Activated CD4-positive, CD25-positive, alpha-beta regulatory T cell treated with anti-CD3 and anti-CD28 coated beads, Interleukin-2, amount 50 U/mL, for 16 hours (primary cell): ENCODE data around the gene ZNF689.
"Not testable (repeated sequence)": the region's sequence is repeated elsewhere in the genome, so short reads cannot be mapped to it uniquely, and the experiment has no call there.

Experiments
- DNase-seq: peaks from one replicate; pipeline ENCODE4 v3.0.0-alpha.2; 2020; ENCODE audit warnings: low read depth, low spot score

Gene ZNF689

DNA sequence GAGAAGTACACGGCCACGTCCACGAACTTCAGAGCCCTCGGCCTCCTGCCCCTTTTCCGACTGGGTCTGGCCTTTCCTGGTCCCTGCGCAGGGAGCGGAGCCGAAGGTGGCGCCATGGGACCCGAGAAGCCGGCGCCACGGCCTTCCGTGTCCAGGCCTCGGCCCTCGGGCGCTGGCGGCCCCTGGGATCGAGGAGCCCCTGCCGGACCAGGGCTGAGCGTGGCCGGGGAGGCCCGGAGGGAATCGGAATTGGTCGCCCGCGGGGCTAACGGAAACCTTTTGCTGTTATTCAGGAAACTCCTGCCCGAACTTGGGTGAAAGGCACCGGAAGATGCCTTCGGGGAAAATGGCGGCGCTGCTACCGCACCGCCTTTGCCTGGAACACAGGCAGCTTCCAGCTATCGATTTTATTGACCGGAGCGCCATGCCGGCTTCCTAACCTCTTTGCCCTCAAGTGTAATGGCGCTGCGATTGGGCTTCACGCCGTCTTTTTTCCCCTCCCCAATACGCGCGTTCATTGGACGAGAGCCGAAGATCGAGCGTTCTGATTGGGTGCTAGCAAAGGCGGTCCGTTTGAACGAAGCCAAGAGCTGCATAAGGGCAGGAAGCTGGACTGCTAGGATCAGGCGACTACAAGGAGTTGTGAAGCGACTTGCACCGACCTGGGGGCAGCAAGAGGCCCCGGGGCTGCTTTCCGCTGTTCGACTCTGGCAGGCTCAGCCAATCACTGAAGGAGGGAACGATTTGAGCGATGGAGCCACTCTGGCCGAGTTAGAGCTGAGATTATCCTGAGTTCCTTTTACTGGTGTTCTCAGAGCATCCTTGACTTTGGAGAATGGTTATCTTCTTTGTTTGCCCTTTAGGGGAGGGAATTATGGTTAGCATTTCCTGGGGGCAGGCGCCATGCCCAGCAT, at the start of gene ZNF689:
Gene ZNF689, minus strand, starts transcription at position 464 of the 914 bp plus-strand sequence. Its CDS starts 348 bp downstream, at position 116.
- peak; percentile 91 for DNase-seq

DNA sequence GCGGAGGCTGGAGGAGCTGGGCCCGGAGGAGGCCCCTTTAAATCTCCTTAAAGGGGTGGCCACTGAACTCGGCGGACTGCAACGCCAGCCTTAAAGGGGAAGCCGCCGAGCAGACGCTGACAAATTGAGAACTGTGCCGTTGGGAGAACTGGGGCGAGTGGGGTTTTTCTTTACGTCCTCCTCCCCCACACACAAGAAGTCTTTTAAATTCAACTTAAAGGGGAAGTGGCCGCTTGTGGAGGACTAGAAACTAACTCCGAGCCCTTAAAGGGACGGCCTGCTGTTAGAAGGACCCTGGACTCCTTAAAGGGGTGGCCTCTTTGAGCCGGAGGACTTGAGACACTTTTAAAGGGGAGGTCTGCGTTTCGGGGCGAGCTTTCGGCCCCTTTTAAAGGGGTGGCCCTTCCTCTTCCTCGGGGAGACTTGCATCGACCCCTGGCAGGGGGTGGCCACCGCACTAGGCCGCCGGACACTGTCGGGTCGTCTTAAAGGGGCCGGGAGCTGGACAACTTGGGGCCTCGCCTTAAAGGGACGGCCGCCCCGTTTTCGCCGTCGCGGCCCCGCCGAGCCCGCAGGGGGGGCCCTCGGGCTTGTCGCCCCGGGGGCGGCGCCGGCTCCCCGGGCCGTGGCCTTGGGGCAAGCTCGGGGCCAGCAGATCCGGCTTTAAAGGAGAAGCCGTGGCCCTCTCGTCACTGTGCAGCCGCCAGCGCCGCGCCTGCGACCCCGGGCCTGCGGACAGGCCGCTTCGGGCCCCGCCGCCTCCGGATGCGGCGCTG, 48.7 kb upstream of the ZNF689 start:
- DNase-seq, result no peak

DNA sequence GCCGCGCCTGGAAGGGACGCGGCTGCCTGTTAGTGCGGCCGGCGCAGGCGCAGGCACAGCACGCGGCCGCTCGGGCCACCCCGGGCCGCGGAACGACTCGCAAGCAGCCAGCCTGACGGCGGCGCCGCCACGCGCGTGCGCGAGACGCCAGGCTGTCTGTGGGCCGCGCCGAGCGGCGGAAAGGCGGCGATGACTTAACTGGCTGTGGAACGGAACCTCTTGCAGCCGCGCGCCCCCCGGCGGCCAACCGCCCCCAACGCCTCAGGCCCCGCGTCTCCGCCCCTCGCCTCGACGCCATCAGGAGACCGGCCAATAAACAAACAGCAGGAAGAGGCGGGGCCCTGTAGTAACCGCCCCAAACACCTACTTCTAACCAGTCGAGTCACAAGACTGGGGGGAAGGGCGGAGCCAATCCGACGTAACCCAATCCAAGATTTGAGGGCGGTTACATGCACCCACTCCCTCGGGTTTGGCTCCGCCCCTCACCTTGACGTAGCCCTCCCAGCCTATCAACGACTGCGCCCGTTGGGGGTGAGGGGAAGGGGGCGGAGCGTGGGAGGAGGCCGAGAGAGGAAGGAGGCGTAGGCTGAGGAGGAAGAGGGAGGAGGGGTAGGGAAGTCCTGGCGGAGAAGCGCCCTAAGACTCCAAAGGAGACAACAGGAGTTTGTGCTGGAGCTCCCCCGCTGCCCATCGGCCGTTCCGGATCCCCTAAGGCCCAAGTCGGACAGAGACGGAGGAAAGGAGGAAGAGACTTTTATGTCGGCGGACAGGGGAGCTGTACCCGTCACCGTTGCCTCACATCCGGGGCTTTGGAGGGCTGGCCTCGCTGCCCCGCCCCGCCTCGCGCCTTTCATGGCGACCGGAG, 47.9 kb upstream of the ZNF689 start, which contains the start of gene FBRS:
Gene FBRS, plus strand, starts transcription at position 566 of the 865 bp plus-strand sequence. CDS start 1,088 bp downstream, outside the sequence.
- peak; percentile 100 for DNase-seq

DNA sequence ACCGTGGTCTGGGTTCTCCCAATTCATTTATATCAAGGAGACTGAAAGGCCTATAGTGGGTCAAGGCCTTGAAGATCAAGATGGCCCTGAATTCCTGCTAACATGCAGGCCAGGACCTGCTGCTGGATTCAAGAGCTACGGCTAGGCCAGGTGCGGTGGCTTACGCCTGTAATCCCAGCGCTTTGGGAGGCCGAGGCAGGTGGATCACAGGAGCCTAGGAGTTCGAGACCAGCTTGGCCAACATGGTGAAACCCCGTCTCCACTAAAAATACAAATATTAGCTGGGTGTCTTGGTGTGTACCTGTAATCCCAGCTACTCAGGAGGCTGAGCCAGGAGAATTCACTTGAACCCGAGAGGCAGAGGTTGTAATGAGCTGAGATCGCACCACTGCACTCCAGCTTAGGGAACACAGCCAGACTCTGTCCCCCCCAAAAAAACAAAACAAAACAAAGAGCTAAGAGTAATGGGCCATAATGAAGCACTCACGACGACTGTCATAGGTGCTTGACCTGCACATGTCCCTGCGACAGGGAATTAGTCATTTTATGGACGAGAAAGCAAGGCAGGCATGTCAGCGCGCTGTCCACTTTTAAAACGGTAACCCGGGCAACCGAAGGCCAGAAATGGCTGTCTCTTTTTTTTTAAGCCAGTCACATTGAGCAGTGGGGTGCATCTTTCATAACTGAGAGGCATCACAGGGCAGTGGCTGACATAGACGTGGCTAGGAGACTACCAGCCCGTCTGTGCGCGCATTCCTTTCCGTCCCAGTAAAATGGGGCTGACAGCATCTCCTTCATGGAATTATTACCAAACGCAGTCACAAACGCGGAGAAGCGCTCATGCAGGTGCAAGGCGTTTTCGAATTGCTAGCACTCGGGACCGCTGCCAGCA, 47.0 kb upstream of the ZNF689 start:
- no peak for DNase-seq

DNA sequence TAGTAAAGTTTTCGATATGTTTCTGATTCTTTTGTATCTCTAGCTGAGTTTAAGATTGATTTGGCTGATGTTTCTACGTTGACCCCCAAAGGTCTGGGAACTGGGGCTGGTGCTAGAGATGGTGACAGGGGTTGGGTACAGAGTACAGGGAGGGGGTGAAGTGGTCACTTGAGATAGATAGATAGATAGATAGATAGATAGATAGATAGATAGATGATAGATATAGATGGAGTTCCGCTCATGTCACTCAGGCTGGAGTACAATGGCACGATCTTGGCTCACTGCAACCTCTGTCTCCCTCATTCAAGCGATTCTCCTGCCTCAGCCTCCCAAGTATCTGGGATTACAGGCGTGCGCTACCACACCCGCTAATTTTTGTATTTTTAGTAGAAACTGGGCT, 46.2 kb upstream of the ZNF689 start:
- DNase-seq, result no peak

DNA sequence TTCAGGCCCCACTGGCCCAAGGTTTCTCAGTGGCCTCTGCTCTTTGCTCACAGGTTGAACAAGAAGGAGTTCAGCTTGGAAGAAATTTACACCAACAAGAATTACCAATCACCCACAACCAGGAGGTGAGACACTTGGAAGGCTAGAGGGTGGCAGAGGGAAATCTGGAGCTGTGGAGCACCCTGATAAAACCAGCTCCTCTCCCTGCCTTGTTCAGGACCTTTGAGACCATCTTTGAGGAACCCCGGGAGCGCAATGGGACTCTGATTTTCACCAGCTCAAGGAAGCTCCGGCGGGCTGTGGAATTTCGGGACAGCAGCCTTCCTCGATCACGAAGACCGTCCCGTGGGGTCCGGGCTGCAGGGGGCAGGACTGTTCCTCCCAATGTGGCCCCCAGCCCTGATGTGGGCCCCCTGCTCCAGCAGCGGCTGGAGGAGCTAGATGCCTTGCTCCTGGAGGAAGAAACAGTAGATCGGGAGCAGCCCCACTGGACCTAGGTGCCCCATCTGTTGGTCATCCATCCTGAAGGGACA, 45.7 kb upstream of the ZNF689 start:
- DNase-seq, result no peak

DNA sequence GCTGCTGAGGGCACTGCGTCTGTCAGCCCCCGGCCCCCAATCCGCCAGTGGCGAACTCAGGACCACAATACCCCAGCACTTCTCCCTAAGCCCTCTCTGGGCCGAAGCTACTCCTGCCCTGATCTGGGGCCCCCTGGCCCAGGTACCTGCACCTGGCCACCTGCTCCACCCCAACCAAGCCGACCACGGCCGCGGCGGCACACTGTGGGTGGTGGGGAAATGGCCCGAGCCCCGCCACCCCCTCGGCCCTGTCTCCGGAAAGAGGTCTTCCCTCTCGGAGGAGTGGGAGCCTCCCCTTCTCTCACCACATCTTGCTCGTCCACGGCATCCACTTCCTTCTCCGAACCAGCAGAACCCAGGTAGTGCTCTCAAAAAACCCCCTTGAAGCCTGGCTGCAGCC, 44.7 kb upstream of the ZNF689 start:
- no peak for DNase-seq

DNA sequence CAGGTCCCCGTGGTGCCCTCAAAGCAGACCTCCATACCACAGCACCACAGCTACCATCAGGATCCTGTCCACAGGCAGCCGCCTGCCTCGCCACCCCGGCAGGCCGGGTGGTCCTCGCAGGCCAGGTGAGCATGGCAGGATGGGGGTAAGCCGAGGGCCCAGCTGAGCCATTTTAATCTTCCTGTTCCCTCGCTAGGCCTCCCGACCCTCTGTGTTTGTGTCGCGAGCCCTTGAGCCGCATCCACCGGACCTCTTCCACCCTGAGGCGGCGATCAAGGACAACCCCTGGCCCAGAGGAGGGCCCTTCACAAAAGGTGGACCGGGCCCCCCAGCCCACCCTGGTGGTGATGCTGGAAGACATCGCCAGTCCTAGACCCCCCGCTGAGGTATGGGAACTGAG, 42.5 kb upstream of the ZNF689 start:
- no peak for DNase-seq

DNA sequence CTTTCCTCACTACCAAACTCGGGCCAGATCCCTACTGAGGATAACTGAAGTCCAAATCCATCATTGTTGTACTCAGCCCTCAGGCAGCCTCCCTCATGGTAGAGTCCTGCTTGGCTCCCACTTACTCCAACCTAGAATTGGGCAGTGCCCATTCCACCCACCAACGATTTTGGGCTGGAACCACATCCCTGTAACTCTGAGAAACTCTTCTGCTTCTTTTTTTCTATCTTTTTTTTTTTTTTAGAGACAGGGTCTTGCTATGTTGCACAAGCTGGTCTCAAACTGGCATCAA, 41.8 kb upstream of the ZNF689 start:
- no peak for DNase-seq

DNA sequence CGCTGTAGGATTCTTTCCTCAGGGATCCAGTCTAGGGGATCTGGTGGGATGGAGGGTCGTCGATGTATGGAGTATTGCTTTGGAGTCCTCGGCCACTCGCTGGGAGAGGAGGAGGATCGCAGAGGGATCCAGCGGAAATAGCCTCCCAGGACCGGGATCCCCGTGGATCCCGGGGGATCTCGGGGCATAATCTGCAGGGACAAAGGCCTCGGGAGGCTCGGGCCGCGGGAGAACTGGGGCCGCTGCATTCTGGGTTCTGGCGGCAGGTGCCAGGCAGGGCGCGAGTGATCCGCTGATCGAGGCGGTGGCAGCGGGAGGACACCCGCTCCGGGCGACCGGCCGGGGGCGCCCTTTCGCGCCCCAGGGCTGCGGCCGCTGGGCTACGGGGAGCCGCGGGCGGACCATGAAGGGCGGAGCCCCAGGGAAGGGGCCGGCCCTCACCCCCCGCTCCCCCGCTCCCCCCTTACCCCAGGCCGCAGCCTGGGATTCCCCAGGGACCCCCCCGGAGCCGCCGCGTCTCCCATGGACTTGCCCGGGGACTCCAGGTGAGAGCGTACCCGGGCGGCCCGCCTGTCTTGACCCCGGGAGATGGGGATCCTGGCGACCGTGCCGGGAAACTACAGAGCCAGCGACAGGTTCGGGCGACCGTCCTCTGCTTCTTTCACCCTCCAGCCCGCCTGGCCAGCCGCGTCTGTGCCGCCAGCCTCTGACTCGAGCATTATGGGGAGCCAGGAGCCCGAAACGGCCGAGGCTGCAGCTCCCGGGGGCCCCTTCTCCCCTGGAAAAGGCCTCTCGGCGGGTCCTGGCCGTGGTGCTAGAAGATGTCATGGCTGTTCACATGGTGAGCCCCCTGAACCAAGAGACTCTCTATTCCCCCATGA, 41.2 kb upstream of the ZNF689 start:
- DNase-seq, result peak; percentile 55

DNA sequence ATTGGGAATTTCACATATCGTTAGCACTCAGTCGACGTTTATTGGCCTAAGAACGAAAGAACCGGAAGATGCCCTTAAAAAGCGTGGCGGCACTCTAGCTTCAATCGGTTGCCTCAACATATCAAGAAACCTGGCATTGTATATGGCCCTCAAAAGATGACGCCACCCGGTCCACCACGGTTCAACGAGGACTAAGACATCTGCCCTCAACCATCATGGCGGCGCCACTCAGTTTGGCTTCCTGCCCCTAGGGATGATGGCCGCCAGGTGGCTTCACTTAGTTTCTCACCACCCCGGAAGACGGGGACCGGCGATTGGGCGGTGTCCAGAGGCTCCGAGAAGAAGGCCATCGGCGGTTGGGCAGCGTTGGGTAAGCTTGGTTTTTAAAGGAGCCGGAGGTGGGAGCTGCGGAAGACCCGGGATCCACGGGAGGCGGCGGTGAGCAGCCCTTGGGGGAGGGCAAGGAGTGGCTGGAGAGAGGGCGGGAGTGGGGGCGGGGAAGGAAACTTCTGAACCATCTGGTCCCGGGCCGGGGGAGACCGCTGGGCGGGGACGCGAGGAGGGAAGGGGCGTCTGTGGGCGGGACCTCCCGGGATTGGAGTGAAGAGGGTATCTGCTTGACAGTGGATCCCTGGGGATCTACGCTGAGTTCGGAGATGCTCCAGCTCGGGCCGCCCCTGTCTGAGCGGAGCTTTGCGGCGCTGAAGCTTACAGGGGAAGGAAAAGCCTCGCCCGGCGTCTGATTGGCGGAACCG, 40.4 kb upstream of the ZNF689 start, which contains the start of gene PRR14:
Gene PRR14, plus strand, starts transcription at position 592 of the 755 bp plus-strand sequence. CDS start 686 bp downstream, outside the sequence.
- peak; percentile 99 for DNase-seq

DNA sequence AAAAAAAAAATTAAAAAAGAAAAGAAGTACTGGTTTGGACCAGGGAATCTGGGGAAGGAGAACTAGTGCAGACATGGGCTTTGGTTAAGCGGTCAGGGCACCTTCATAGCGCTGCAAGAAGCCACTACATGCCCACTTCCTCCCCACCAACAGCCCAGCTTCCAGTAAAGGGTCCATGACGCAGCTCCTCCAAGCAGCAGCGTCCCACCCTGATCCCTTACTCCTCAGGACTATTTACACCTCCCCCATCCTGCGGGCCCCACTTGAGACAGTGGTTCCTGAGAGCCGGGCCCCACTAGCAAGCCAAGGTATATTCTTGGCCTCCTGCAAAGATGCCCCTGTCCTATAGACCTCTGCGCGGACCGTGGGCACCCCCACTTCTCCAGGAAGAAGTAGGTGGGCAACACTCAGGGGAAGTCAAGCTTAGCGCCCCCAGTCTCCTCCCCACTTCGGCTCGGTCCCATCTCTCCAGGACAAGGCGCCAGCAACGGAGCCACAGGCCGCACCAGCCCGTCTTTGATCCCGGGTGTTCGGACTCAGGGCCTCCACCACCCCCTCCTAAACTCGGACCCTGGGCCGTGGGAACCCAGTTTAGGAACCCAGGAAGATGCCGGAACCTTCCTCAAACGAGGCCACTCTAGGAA, 39.7 kb upstream of the ZNF689 start:
- no peak for DNase-seq

DNA sequence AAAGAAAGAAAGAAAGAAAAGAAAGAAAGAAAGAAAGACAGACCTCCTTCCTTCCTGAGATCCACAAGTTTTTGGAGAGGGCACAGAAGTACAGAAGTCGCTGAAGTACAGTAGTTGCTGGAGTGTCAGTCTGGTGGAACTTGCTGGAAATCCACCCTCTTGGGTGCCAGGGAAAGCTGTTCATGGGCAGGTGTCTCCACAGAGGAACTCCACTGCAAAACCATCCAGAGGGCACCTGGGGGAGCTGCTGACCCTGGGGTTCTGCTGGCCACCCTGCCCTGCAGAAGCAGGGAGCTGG, 37.0 kb upstream of the ZNF689 start:
- no peak for DNase-seq

DNA sequence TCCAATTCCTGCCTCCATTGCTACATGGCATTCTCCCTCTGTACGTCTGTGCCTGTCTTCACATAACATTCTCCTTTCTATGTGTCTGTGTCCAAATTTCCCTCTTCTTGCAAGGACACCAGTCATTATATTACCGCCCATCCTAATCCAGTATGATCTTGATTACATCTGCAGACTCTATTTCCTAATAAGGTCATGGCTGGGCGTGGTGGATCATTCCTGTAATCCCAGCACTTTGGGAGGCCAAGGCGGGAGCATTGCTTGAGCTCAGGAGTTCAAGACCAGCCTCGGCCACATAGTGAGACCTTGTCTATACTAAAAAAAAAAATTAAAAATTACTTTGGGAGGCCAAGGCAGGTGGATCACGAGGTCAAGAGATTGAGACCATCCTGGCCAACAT, 35.5 kb upstream of the ZNF689 start:
- no peak for DNase-seq

DNA sequence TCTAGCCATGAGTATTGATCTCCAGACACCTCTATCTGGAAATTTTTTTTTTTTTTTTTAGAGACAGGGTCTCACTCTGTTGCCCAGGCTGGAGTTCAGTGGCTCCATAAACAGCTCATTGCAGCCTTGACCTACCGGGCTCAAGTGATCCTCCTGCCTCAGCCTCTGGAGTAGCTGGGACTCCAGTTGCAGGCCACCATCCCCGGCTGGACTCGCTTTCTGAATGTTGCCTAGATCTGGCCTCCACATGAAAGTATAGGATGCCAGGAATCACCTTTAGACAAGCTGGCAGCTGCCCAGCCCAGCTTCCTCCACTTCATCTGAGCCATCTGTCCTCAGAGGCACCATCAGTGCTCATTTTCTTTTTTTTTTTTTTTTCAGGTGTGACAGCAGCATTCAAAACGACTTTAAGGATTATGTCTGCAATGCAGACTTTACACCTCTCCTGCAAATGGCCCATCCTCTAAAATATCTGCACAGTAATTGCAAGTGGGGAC, 34.2 kb upstream of the ZNF689 start:
- DNase-seq, result no peak

DNA sequence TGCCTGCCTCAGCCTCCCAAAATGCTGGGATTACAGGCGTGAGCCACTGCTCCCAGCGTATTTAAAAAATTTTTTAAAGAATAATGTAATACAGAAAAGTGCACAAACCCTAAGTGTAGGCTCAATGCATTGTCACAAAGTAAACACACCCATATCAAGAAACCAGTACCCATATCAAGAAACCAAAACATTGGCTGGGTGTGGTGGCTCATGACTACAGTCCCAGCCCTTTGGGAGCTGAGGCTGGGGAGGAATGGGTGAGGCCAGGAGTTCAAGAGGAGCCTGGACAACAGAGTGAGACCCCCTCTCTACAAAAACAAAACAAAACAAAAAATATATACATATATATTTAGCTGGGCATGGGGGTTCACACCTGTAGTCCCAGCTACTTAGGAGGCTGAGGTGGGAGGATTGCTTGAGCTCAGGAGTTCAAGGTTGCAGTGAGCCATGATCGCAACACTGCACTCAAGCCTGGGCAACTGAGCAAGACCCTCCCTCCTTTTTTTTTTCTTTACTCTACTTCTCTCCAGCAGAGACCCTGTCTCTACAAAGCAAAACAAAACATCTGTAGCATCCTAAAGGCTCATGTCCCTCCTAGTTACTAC, 31.3 kb upstream of the ZNF689 start:
- no peak for DNase-seq

DNA sequence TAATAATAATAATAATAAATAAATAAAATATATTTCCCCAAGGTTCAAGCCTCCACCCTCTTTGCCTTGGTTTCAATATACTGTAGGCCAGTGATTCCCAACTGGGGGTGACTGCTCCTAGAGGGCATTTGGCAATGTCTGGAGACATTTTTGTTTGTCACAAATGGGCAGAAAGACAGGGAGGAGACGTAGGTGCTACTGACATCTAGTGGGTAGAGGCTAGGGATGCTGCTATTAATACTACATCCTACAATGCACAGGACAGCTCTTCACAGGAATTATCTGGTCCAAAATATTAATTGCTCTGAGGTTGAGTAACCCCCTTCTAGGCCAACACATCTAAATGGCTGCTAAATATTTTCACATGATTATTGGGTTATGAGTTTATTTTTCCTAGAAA, 27.8 kb upstream of the ZNF689 start:
- no peak for DNase-seq

DNA sequence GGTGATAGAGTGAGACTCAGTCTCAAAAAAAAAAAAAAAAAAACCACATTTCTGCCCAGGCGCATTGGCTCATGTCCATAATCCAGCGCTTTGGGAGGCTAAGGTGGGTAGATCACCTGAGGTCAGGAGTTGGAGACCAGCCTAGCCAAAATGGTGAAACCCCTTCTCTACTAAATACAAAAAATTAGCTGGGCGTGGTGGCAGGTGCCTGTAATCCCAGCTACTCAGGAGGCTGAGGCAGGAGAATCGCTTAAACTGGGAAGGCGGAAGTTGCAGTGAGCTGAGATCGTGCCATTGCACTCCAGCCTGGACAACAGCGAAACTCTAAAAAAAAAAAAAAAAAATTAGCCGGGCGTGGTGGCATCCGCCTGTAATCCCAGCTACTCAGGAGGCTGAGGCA, 26.9 kb upstream of the ZNF689 start:
- not testable (repeated sequence) for DNase-seq
